ENCODE data around the gene TEAD1. TPM values are rescaled to one million over a fixed set of nuclear protein-coding genes. Genes with fewer than 3 reads are reported as not detected.

TEAD1 gene
- total and polyA plus RNA-seq, 2 donors (not counting 3 experiments of a cell fraction or from before 2014, with no cell fraction given), result 15.3 to 49.0 TPM

DNA sequence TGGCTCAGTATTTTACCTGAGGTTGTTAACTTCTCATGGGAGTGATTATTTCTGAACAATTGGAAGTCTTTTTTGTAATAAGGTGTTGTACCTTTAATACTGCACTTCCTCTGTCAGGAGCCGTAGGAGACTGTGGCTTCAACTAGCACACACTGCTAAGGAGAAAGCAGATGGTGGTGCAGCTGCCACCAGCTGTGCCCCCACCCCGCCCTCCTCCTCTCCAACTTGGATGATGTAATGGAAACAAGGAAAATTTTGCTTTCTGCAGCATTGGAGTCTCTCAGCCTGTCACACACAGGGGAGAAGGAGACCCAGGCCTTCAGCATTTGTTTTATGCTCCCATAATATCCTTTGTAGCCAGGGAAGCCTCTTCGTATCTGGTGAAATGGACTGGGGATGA is 91.2 kb downstream of the TEAD1 start:
- no peak overlapping the region for H3K4me3 ChIP-seq (replicated peaks in 1 of 3; ENCODE audit: insufficient read depth in 1 of 3, low read depth in 1 of 3, low read length in 3 of 3)
- H3K36me3 ChIP-seq (ENCODE audit: control insufficient read depth in 2 of 2, extremely low read depth in 1 of 2, insufficient read depth in 2 of 2, low read length in 2 of 2), result peaks cover 2 to 3% of the 10 kb centered on the region in 2 experiments
- no peak overlapping the region for H2AFZ ChIP-seq (ENCODE audit: low read depth, low read length)
- H3K9me3 ChIP-seq (replicated peaks; ENCODE audit: control insufficient read depth, insufficient read depth, low read length), result no peaks in the 10 kb centered on the region
- BruUV-seq (replicated peaks), result no TSS peak
- no peaks in the 10 kb centered on the region for H3K27me3 ChIP-seq (ENCODE audit: control insufficient read depth in 2 of 2, insufficient read depth in 2 of 2, low read length in 2 of 2)
- H3K4me1 ChIP-seq (ENCODE audit: control insufficient read depth, extremely low read depth, insufficient read depth, low read length), result peaks cover 35% of the 10 kb centered on the region
- ChIA-PET POLR2A (no interaction called here), CTCF (interaction anchor here (1.7 kb wide), 1 partner anchor 50 kb away, joined by 4 read pairs; no protein-coding TSS in a partner anchor)
- no peaks in the 10 kb centered on the region for H4K20me1 ChIP-seq (replicated peaks; ENCODE audit: control insufficient read depth, extremely low read depth, insufficient read depth, low read length)
- no peak overlapping the region for H3K4me2 ChIP-seq (ENCODE audit: insufficient read depth, low read length)
- TF ChIP-seq GATA2 (IDR thresholded peaks at IDR 0.05; ENCODE audit: insufficient read depth, insufficient read length, low read depth, low read length) (no peak), MYC (IDR thresholded peaks at IDR 0.05; ENCODE audit: low read depth, low read length) (no peak), EZH2 (IDR thresholded peaks at IDR 0.05; ENCODE audit: borderline replicate concordance, low read depth, low read length, severe bottlenecking) (no peak), FOS (IDR thresholded peaks at IDR 0.05; ENCODE audit: borderline replicate concordance, insufficient read depth, low read length) (no peak), JUN (IDR thresholded peaks at IDR 0.05; ENCODE audit: borderline replicate concordance, insufficient read depth, insufficient read length, low read depth) (no peak), POLR2A (IDR thresholded peaks at IDR 0.05; ENCODE audit: low read depth, low read length) (no peak), POLR2AphosphoS5 (IDR thresholded peaks at IDR 0.05; ENCODE audit: insufficient read depth, low read depth, low read length) (no peak)
- TF ChIP-seq, protein P1, sequence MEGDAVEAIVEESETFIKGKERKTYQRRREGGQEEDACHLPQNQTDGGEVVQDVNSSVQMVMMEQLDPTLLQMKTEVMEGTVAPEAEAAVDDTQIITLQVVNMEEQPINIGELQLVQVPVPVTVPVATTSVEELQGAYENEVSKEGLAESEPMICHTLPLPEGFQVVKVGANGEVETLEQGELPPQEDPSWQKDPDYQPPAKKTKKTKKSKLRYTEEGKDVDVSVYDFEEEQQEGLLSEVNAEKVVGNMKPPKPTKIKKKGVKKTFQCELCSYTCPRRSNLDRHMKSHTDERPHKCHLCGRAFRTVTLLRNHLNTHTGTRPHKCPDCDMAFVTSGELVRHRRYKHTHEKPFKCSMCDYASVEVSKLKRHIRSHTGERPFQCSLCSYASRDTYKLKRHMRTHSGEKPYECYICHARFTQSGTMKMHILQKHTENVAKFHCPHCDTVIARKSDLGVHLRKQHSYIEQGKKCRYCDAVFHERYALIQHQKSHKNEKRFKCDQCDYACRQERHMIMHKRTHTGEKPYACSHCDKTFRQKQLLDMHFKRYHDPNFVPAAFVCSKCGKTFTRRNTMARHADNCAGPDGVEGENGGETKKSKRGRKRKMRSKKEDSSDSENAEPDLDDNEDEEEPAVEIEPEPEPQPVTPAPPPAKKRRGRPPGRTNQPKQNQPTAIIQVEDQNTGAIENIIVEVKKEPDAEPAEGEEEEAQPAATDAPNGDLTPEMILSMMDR (IDR thresholded peaks at IDR 0.05; ENCODE audit: extremely low read depth in 1 of 2, insufficient read depth in 1 of 2, low read depth in 1 of 2, low read length in 2 of 2), result no peak
- TF ChIP-seq, protein P2, sequence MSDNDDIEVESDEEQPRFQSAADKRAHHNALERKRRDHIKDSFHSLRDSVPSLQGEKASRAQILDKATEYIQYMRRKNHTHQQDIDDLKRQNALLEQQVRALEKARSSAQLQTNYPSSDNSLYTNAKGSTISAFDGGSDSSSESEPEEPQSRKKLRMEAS (IDR thresholded peaks at IDR 0.05; ENCODE audit: insufficient read depth, insufficient read length), result no peak
- H3K9me1 ChIP-seq (replicated peaks; ENCODE audit: control insufficient read depth, extremely low read depth, insufficient read depth, low read length), result no peaks in the 10 kb centered on the region
- no peak for DNase-seq (ENCODE audit: low read depth, low spot score)
- intact Hi-C loops (cut with micrococcal nuclease) (no loop called here), dilution Hi-C loops (cut with MboI; ENCODE audit: extremely low pct_ligation_motif_present, low sequenced_read_pairs) (no loop called here)
- FAIRE-seq, result no peak
- peaks cover 25% of the 10 kb centered on the region for H3K79me2 ChIP-seq (ENCODE audit: control insufficient read depth, insufficient read depth, low read length)
- no peak overlapping the region for H3K27ac ChIP-seq (ENCODE audit: insufficient read depth, low read depth, low read length)
- H3K9ac ChIP-seq (replicated peaks; ENCODE audit: extremely low read depth, insufficient read depth, low read length), result no peak overlapping the region
